IMR-90 (cell line): ENCODE data around the gene SPIN1.

ENCODE experiments used
- CEBPB ChIP-seq: IDR thresholded peaks from 2 replicates; pipeline ENCODE4 v1.6.1; 2012; ENCODE audit warnings: low read depth, low read length, improper control_type of control experiment
- CTCF ChIP-seq: conservative IDR thresholded peaks from 2 replicates; pipeline ENCODE4 v1.5.1; 2012; ENCODE audit warnings: mild to moderate bottlenecking, low read depth, low read length, improper control_type of control experiment
- ELK1 ChIP-seq: fragments of 150-350 bp; IDR thresholded peaks from 2 replicates; pipeline ENCODE4 v1.6.1; 2016; ENCODE audit warnings: low read depth, mild to moderate bottlenecking, low read length, moderate library complexity, borderline replicate concordance
- POLR2A ChIP-seq: IDR thresholded peaks from 2 replicates; pipeline ENCODE4 v1.6.1; 2012; ENCODE audit warnings: mild to moderate bottlenecking, low read depth, low read length
- RAD21 ChIP-seq: IDR thresholded peaks from 2 replicates; pipeline ENCODE4 v1.6.1; 2012; ENCODE audit warnings: low read length, improper control_type of control experiment
- RFX5 ChIP-seq: IDR thresholded peaks from 2 replicates; pipeline ENCODE4 v1.8.0; 2012; ENCODE audit warnings: low read depth, mild to moderate bottlenecking, low read length, moderate library complexity
- SMC3 ChIP-seq: fragments of 150-350 bp; IDR thresholded peaks from 2 replicates; pipeline ENCODE4 v1.6.1; 2016; ENCODE audit warnings: low read depth, mild to moderate bottlenecking, antibody characterized with exemption, low read length, moderate library complexity

- TF ChIP-seq SMC3 (no peak), POLR2A (no peak), CTCF (no peak), RAD21 (no peak), RFX5 (no peak), ELK1 (no peak), CEBPB (no peak)
Observed at GRCh38 chr9:88373045-88373444, 15.2 kb upstream of the SPIN1 start.
